HepG2 (cell line): ENCODE results near the gene EIF5. TPM values are rescaled to one million over a fixed set of nuclear protein-coding genes. Genes with fewer than 3 reads are reported as not detected.

ENCODE experiments used
- ARID5B ChIP-seq: IDR thresholded peaks from 2 replicates; pipeline ENCODE4 v1.4.0; 2020; ENCODE audit warnings: mild to moderate bottlenecking, missing genetic modification reagents
- CREM ChIP-seq, 2 experiments: sonication (generic) in 1 of 2; formaldehyde crosslinking in 1 of 2; IDR thresholded peaks; 2 replicates each; pipeline versions ENCODE4 v1.4.0 to v1.6.1; 2016 to 2020; ENCODE audit warnings: antibody characterized with exemption in 1 of 2, mild to moderate bottlenecking in 1 of 2, missing genetic modification reagents in 1 of 2
- GLMP ChIP-seq: sonication (generic); formaldehyde crosslinking; IDR thresholded peaks from 2 replicates; pipeline ENCODE4 v1.9.0; 2021; ENCODE audit warnings: missing genetic modification reagents, mild to moderate bottlenecking, borderline replicate concordance
- MAX ChIP-seq: IDR thresholded peaks from 2 replicates; pipeline ENCODE4 v1.6.1; 2012; ENCODE audit warnings: inconsistent platforms
- STAG1 ChIP-seq: sonication (generic); formaldehyde crosslinking; IDR thresholded peaks from 2 replicates; pipeline ENCODE4 v1.4.0; 2020; ENCODE audit warnings: missing genetic modification reagents
- THAP9 ChIP-seq: sonication (generic); formaldehyde crosslinking; IDR thresholded peaks from 2 replicates; pipeline ENCODE4; 2020; ENCODE audit warnings: missing genetic modification reagents, mild to moderate bottlenecking, borderline replicate concordance
- ZBTB4 ChIP-seq: sonication (generic); formaldehyde crosslinking; IDR thresholded peaks from 2 replicates; pipeline ENCODE4 v1.4.0; 2020; ENCODE audit warnings: missing genetic modification reagents, mild to moderate bottlenecking, borderline replicate concordance
- ZFX ChIP-seq: sonication (generic); formaldehyde crosslinking; IDR thresholded peaks from 2 replicates; pipeline ENCODE4 v1.4.0; 2020; ENCODE audit warnings: mild to moderate bottlenecking, low read depth, missing genetic modification reagents, moderate library complexity
- ZFYVE20 ChIP-seq: sonication (generic); formaldehyde crosslinking; IDR thresholded peaks from 2 replicates; pipeline ENCODE4 v1.8.0; 2023; ENCODE audit warnings: low read depth, mild to moderate bottlenecking, moderate library complexity, missing genetic modification reagents, borderline replicate concordance
- ZNF556 ChIP-seq: sonication (generic); formaldehyde crosslinking; IDR thresholded peaks from 2 replicates; pipeline ENCODE4 v1.4.0; 2020; ENCODE audit warnings: mild to moderate bottlenecking, missing genetic modification reagents, borderline replicate concordance
- ZNF567 ChIP-seq: sonication (generic); formaldehyde crosslinking; IDR thresholded peaks from 2 replicates; pipeline ENCODE4 v1.8.1; 2023; ENCODE audit warnings: mild to moderate bottlenecking, missing genetic modification reagents, borderline replicate concordance
- polyA plus RNA-seq, 8 experiments: library from polyadenylated mRNA; depleted of rRNA in 3 of 8; stranded (reverse) in 7 of 8; unstranded in 1 of 8; fragments of >200 nt; fragmentation: Illumina TruSeq in 4 of 8; extraction: Trizol in 4 of 8; gene quantifications; 2 replicates each; pipeline versions ENCODE4 v1.2.1 to v1.2.3, GENCODE V29; 2011 to 2016; ENCODE audit warnings: low read depth in 4 of 8, missing spikeins in 1 of 8, mixed read lengths in 1 of 8; ENCODE audit not compliant: insufficient read depth in 1 of 8
- total RNA-seq, 5 experiments: library from RNA; depleted of rRNA; stranded (reverse); fragments of >200 nt; fragmentation: Illumina TruSeq; extraction: Trizol; gene quantifications; 2 replicates each; pipeline ENCODE4 v1.2.3, GENCODE V29; 2016; ENCODE audit warnings: low read depth in 1 of 5

Gene EIF5
- total and polyA plus RNA-seq, 2 of the 13 experiments (the other 11 are each of a cell fraction or from before 2014, with no cell fraction given) = 189 to 281 TPM

- TF ChIP-seq ZFYVE20 (CRISPR knock-in tag) (no peak), STAG1 (CRISPR knock-in tag) (no peak), ZBTB4 (no peak), MAX (0 out of 2 replicates have a peak, but pooled peaks have one; percentile 35), CREM (IDR thresholded peaks at IDR 0.05) (0 out of 2 replicates have a peak, but pooled peaks have one; percentile 27), CREM (CRISPR knock-in tag; IDR thresholded peaks at IDR 0.05) (no peak), ZFX (CRISPR knock-in tag) (peak; percentile 34; the same call in 1 of the 2 replicates), ZNF567 (no peak), GLMP (no peak), ZNF556 (CRISPR knock-in tag) (0 out of 2 replicates have a peak, but pooled peaks have one; percentile 16), THAP9 (CRISPR knock-in tag) (no peak), ARID5B (CRISPR knock-in tag) (peak; percentile 27; the same call in 1 of the 2 replicates)
Observed at GRCh38 chr14:103378038-103378854, 44.2 kb downstream of the EIF5 start (continued).
